K562 (cell line): ENCODE data around the gene CD74. TPM values are rescaled to one million over a fixed set of nuclear protein-coding genes. Genes with fewer than 3 reads are reported as not detected.

ENCODE experiments used
- BDP1 ChIP-seq: IDR thresholded peaks from 3 replicates; pipeline ENCODE4 v1.6.1; 2011; ENCODE audit not compliant: insufficient read length, insufficient read depth
- CC2D1A ChIP-seq: fragments of 450-650 bp; IDR thresholded peaks from 2 replicates; pipeline ENCODE4 v1.6.1; 2017; ENCODE audit warnings: mild to moderate bottlenecking
- E2F5 ChIP-seq: sonication (generic); formaldehyde crosslinking; IDR thresholded peaks from 2 replicates; pipeline ENCODE4 v1.8.0; 2022; ENCODE audit warnings: mild to moderate bottlenecking, missing genetic modification reagents
- E4F1 ChIP-seq: fragments of 250-450 bp; sonication (Bioruptor Pico); IDR thresholded peaks from 2 replicates; pipeline ENCODE4 v1.5.0; 2021; ENCODE audit warnings: mild to moderate bottlenecking, borderline replicate concordance
- ELF2 ChIP-seq: fragments of 250-450 bp; sonication (Bioruptor Pico); IDR thresholded peaks from 2 replicates; pipeline ENCODE4 v1.5.0; 2021; ENCODE audit warnings: mild to moderate bottlenecking
- GABPB1 ChIP-seq: sonication (generic); formaldehyde crosslinking; IDR thresholded peaks from 2 replicates; pipeline ENCODE4 v1.8.0; 2022; ENCODE audit warnings: mild to moderate bottlenecking, missing genetic modification reagents
- KLF16 ChIP-seq: IDR thresholded peaks from 2 replicates; pipeline ENCODE4 v1.6.1; 2016; ENCODE audit warnings: antibody characterized with exemption
- MAFF ChIP-seq: IDR thresholded peaks from 2 replicates; pipeline ENCODE4 v1.6.1; 2012; ENCODE audit warnings: low read length, improper control_type of control experiment
- MLLT1 ChIP-seq, 2 experiments: fragments of 450-650 bp; IDR thresholded peaks; 2 replicates each; pipeline ENCODE4 v1.6.1; 2016
- POLR2AphosphoS5 ChIP-seq: IDR thresholded peaks from 2 replicates; pipeline ENCODE4 v1.6.1; 2011; ENCODE audit warnings: mild to moderate bottlenecking, low read depth, low read length, moderate library complexity; ENCODE audit not compliant: control insufficient read depth, insufficient read depth
- RREB1 ChIP-seq: fragments of 250-450 bp; sonication (Bioruptor Pico); IDR thresholded peaks from 2 replicates; pipeline ENCODE4 v1.4.0; 2020
- SMAD1 ChIP-seq: fragments of 150-350 bp; IDR thresholded peaks from 2 replicates; pipeline ENCODE4 v1.6.1; 2014; ENCODE audit warnings: low read length, low read depth; ENCODE audit not compliant: partially characterized antibody
- SMAD2 ChIP-seq: fragments of 150-350 bp; IDR thresholded peaks from 2 replicates; pipeline ENCODE4 v1.6.1; 2014; ENCODE audit warnings: low read depth, mild to moderate bottlenecking, low read length
- SREBF2 ChIP-seq: sonication (generic); formaldehyde crosslinking; IDR thresholded peaks from 2 replicates; pipeline ENCODE4 v1.4.0; 2020; ENCODE audit warnings: mild to moderate bottlenecking, missing genetic modification reagents
- ZNF165 ChIP-seq: fragments of 250-450 bp; sonication (Bioruptor Pico); IDR thresholded peaks from 2 replicates; pipeline ENCODE4 v1.4.0; 2020; ENCODE audit warnings: borderline replicate concordance
- ZNF398 ChIP-seq: fragments of 250-450 bp; sonication (Bioruptor Pico); IDR thresholded peaks from 2 replicates; pipeline ENCODE4 v1.8.0; 2021; ENCODE audit warnings: moderate library complexity, mild to moderate bottlenecking, inconsistent platforms
- polyA plus RNA-seq, 8 experiments: library from polyadenylated mRNA; depleted of rRNA in 4 of 8; stranded (reverse) in 5 of 8; unstranded in 3 of 8; fragments of >200 nt; fragmentation: Nextera tagmentation in 2 of 8; fragmentation: Illumina TruSeq in 1 of 8; extraction: Ambion mirVana in 2 of 8; extraction: Trizol in 1 of 8; gene quantifications; 2 replicates each; pipeline versions ENCODE4 v1.2.1 to v1.2.3, GENCODE V29; 2011 to 2014; ENCODE audit warnings: inconsistent platforms in 1 of 8, missing spikeins in 1 of 8
- total RNA-seq, 7 experiments: library from RNA; depleted of rRNA in 6 of 7; stranded (reverse); fragments of >200 nt in 6 of 7; fragmentation: Illumina TruSeq in 2 of 7; extraction: Trizol in 2 of 7; gene quantifications; 2 replicates each; pipeline versions ENCODE4 v1.2.1 to v1.2.3, GENCODE V29; 2011 to 2021; ENCODE audit warnings: low replicate concordance in 1 of 7

Gene CD74
- total and polyA plus RNA-seq, 9 of the 15 experiments (the other 6 are each of a cell fraction or from before 2014, with no cell fraction given): 0.07 to 4.8 (median 0.32) TPM

GRCh38 chr5:150446583-150446982 is 33.9 kb upstream of the CD74 start (continued):
- TF ChIP-seq BDP1 (no peak), POLR2AphosphoS5 (0 out of 2 replicates have a peak, but pooled peaks have one; percentile 7), ELF2 (CRISPR knock-in tag) (no peak), E2F5 (CRISPR knock-in tag) (0 out of 2 replicates have a peak, but pooled peaks have one; percentile 50), SMAD2 (no peak), SMAD1 (no peak), RREB1 (CRISPR knock-in tag) (no peak), SREBF2 (CRISPR knock-in tag) (no peak), MLLT1 (IDR thresholded peaks at IDR 0.05) (no peak), CC2D1A (no peak), ZNF165 (CRISPR knock-in tag) (no peak), E4F1 (CRISPR knock-in tag) (no peak), MAFF (no peak), KLF16 (no peak), GABPB1 (0 out of 2 replicates have a peak, but pooled peaks have one; percentile 5), ZNF398 (CRISPR knock-in tag) (no peak)
